PC-3 (cell line): ENCODE data around the gene THSD8. TPM values are rescaled to one million over a fixed set of nuclear protein-coding genes. Genes with fewer than 3 reads are reported as not detected.

Experiments used
- ATAC-seq: fragments of 200-7000 bp; cut with Tn5 transposase; 2 replicates; pipeline ENCODE4 v1.9.1; 2020; ENCODE audit warnings: mild to moderate bottlenecking, moderate library complexity
- BruUV-seq: library from RNA; stranded (reverse); fragments of 400-500 nt; replicated peaks from 2 replicates; lab custom pipeline; 2021; lab: Mats Ljungman, UMichigan
- CTCF ChIA-PET: fragments of 300-600 bp; sonication (Branson Sonifier 250); formaldehyde crosslinking; loops from one replicate; lab custom pipeline; 2022; ENCODE audit warnings: antibody characterized with exemption; lab: Charles Lee
- POLR2A ChIA-PET: fragments of 300-600 bp; sonication (Branson Sonifier 250); formaldehyde crosslinking; loops from one replicate; lab custom pipeline; 2022; ENCODE audit warnings: antibody characterized with exemption; ENCODE audit not compliant: unreplicated experiment; lab: Charles Lee
- DNase-seq: peaks from one replicate; pipeline ENCODE4 v3.0.0-alpha.2; 2015
- H2AFZ ChIP-seq: fragments of 300-600 bp; sonication (generic); 2 replicates; pipeline ENCODE4 v1.6.0; 2016; ENCODE audit warnings: antibody characterized with exemption, low read length
- H3F3A ChIP-seq: fragments of 300-600 bp; sonication (generic); one replicate; pipeline ENCODE4 v1.6.0; 2017; ENCODE audit warnings: antibody characterized with exemption, low read length, control low read depth, mild to moderate bottlenecking; ENCODE audit not compliant: unreplicated experiment
- H3K27ac ChIP-seq: fragments of 300-600 bp; sonication (generic); 2 replicates; pipeline ENCODE4 v1.5.1; 2016; ENCODE audit warnings: mild to moderate bottlenecking, low read length
- H3K27me3 ChIP-seq: fragments of 300-600 bp; sonication (generic); 2 replicates; pipeline ENCODE4 v1.6.1; 2016; ENCODE audit warnings: low read length, mixed read lengths
- H3K36me3 ChIP-seq: fragments of 300-600 bp; sonication (generic); 2 replicates; pipeline ENCODE4 v1.6.1; 2016; ENCODE audit warnings: low read depth, mixed run types, low read length, mixed read lengths
- H3K4me1 ChIP-seq: fragments of 300-600 bp; sonication (generic); 2 replicates; pipeline ENCODE4 v1.5.1; 2016; ENCODE audit warnings: low read length; ENCODE audit not compliant: insufficient read depth
- H3K4me2 ChIP-seq: fragments of 300-600 bp; sonication (generic); 2 replicates; pipeline ENCODE4 v1.6.0; 2016; ENCODE audit warnings: low read length
- H3K4me3 ChIP-seq: fragments of 300-600 bp; sonication (generic); 2 replicates; pipeline ENCODE4 v1.5.1; 2016; ENCODE audit warnings: mild to moderate bottlenecking, low read length, mixed read lengths
- H3K79me2 ChIP-seq: fragments of 300-600 bp; sonication (generic); 2 replicates; pipeline ENCODE4 v1.6.1; 2017; ENCODE audit warnings: low read length, mixed read lengths
- H3K9ac ChIP-seq: fragments of 300-600 bp; sonication (generic); 2 replicates; pipeline ENCODE4 v1.6.0; 2016; ENCODE audit warnings: mild to moderate bottlenecking, low read length
- H3K9me2 ChIP-seq: fragments of 300-600 bp; sonication (generic); replicated peaks from 2 replicates; pipeline ENCODE4 v1.6.1; 2016; ENCODE audit warnings: mixed run types, low read length, mixed read lengths
- H3K9me3 ChIP-seq: fragments of 300-600 bp; sonication (generic); 2 replicates; pipeline ENCODE4 v1.6.1; 2016; ENCODE audit warnings: low read length, mixed read lengths
- H4K20me1 ChIP-seq: fragments of 300-600 bp; sonication (generic); 2 replicates; pipeline ENCODE4 v1.6.1; 2016; ENCODE audit warnings: low read length, mixed read lengths
- EZH2 ChIP-seq: fragments of 300-600 bp; sonication (generic); IDR thresholded peaks from one replicate; pipeline ENCODE4 v1.6.1; 2017; ENCODE audit warnings: antibody characterized with exemption, mild to moderate bottlenecking, low read length; ENCODE audit not compliant: unreplicated experiment
- EZH2phosphoT487 ChIP-seq: fragments of 300-600 bp; sonication (generic); IDR thresholded peaks from 2 replicates; pipeline ENCODE4 v1.6.1; 2018; ENCODE audit warnings: mild to moderate bottlenecking, antibody characterized with exemption, low read length, borderline replicate concordance
- intact Hi-C: fragments of 100-400 bp; cut with micrococcal nuclease; formaldehyde crosslinking; loops from 2 replicates; pipeline ENCODE4 v1.9.0; 2023
- total RNA-seq: library from RNA; depleted of rRNA; stranded (reverse); fragments of >200 nt; gene quantifications from 2 replicates; pipeline ENCODE4 v1.2.3, GENCODE V29; 2014
- TF ChIP-seq, protein P1 (sequence below): fragments of 300-600 bp; sonication (generic); conservative IDR thresholded peaks from 2 replicates; pipeline ENCODE4 v1.5.1; 2017; ENCODE audit warnings: antibody characterized with exemption, low read depth, mild to moderate bottlenecking, low read length

The THSD8 gene
- total RNA-seq, 1 experiment from 2014 or later: not detected

DNA sequence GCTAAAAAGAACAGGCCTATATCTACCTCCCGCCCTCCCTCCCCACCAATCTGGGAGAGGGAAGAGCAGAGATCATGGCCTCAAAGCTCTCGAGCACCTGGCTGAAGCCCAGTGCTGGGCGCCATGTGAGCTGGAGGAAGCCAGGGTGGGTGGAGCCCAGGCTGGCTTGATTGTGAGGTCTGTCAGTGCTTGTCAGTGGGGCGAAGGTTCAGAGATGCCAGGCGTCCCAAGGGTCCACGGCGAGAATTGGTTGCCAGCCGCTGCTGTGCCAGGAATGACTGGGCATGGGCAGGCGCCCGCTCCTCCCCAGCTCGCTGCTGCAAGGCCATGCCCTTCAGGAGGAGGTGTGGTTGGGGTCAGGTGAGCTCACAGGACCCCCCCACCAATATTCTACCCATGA, 38.8 kb upstream of the THSD8 start:
- H4K20me1 ChIP-seq: no peaks in the 10 kb centered on the region
- H3K9ac ChIP-seq: no peak overlapping the region
- ATAC-seq (no peak), DNase-seq (no peak)
- no peak for TF ChIP-seq EZH2phosphoT487
- TF ChIP-seq, protein P1, sequence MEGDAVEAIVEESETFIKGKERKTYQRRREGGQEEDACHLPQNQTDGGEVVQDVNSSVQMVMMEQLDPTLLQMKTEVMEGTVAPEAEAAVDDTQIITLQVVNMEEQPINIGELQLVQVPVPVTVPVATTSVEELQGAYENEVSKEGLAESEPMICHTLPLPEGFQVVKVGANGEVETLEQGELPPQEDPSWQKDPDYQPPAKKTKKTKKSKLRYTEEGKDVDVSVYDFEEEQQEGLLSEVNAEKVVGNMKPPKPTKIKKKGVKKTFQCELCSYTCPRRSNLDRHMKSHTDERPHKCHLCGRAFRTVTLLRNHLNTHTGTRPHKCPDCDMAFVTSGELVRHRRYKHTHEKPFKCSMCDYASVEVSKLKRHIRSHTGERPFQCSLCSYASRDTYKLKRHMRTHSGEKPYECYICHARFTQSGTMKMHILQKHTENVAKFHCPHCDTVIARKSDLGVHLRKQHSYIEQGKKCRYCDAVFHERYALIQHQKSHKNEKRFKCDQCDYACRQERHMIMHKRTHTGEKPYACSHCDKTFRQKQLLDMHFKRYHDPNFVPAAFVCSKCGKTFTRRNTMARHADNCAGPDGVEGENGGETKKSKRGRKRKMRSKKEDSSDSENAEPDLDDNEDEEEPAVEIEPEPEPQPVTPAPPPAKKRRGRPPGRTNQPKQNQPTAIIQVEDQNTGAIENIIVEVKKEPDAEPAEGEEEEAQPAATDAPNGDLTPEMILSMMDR: no peak
- TF ChIP-seq EZH2: no peak
- ChIA-PET CTCF (interaction anchor here (0.6 kb wide), 1 partner anchor 118 kb away, joined by 5 read pairs; the partner anchor contains the start of gene DNASE2), POLR2A (interaction anchor here (0.6 kb wide), 1 partner anchor 26 kb away, joined by 3 read pairs; the partner anchor contains the start of gene GET3)
- no peaks in the 10 kb centered on the region for H3F3A ChIP-seq
- H3K36me3 ChIP-seq: peaks cover 13% of the 10 kb centered on the region
- no peak overlapping the region for H2AFZ ChIP-seq
- H3K27me3 ChIP-seq: no peaks in the 10 kb centered on the region
- H3K27ac ChIP-seq: no peak overlapping the region
- intact Hi-C loops: loop anchor here (5.0 kb wide), 1 partner anchor 84 kb away; no protein-coding TSS in a partner anchor
- BruUV-seq: TSS peak; percentile 13
- H3K4me3 ChIP-seq: no peak overlapping the region
- no peaks in the 10 kb centered on the region for H3K79me2 ChIP-seq
- no peaks in the 10 kb centered on the region for H3K4me1 ChIP-seq
- H3K4me2 ChIP-seq: no peak overlapping the region
- H3K9me3 ChIP-seq: no peaks in the 10 kb centered on the region
- H3K9me2 ChIP-seq: no peaks in the 10 kb centered on the region

DNA sequence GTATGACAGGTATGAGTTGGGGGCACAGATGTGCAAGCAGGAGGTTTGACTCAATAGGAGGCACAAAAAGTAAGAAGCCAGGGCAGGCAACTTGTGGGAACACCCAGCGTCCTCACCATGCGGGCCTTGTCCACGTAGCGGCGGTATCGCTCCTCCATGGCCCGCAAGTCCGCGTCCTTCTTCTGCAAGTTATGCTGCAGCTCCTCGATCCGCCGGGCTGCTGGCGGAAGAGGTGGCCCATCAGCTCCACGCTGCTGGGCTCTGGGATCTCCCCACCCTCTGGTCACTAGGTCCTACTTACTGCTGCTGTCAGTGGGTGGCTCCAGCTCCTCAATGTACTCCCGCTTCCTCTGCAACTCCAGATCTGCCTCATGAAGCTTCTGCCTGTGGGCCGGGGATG, 37.2 kb upstream of the THSD8 start:
- Histone ChIP-seq H3K4me3 (no peak overlapping the region), H3K4me1 (no peaks in the 10 kb centered on the region), H3K79me2 (no peaks in the 10 kb centered on the region), H4K20me1 (no peaks in the 10 kb centered on the region), H3K4me2 (no peak overlapping the region), H2AFZ (no peak overlapping the region), H3K27me3 (no peaks in the 10 kb centered on the region), H3K36me3 (peaks cover 13% of the 10 kb centered on the region), H3K9me2 (no peaks in the 10 kb centered on the region), H3K9me3 (no peaks in the 10 kb centered on the region), H3K27ac (no peak overlapping the region), H3F3A (no peaks in the 10 kb centered on the region), H3K9ac (no peak overlapping the region)
- DNase-seq: no peak
- intact Hi-C loops: loop anchor here (5.0 kb wide), 1 partner anchor 83 kb away; no protein-coding TSS in a partner anchor
- ChIA-PET POLR2A (no interaction called here), CTCF (interaction anchor here (0.6 to 0.7 kb wide), 2 partner anchors 9 to 27 kb away, joined by 3 to 8 read pairs; no protein-coding TSS in a partner anchor)
- TF ChIP-seq EZH2 (no peak), EZH2phosphoT487 (no peak)
- TF ChIP-seq, protein P1: no peak
- no TSS peak for BruUV-seq
- ATAC-seq: no peak

DNA sequence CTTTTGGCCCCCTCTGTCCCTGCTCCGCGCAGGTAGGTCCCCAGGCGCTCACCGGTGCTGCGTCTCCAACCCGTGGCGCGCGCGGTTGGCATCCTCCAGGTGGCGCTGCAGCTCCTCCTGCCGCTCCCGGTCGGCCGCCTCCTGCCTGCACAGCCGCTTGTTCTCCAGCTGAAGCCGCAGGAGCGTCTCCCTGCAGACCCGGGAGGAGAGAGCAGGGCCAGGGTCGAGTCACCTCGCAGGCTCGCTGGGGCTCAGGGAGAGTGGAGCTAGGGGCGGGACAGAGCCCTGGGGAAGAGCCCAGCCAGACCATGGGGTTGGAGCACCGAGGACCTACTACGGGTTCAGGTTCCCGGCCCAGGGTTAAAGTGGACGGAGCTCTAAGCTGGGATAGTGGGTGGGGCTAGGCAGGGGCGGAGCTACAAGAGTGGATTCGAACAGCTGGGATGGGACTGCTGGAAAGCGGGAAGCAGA, 35.8 kb upstream of the THSD8 start:
- Histone ChIP-seq H3K79me2 (no peaks in the 10 kb centered on the region), H3K4me2 (peak overlapping the region; percentile 92), H3K9me2 (no peaks in the 10 kb centered on the region), H3K9ac (no peak overlapping the region), H3K27ac (no peak overlapping the region), H2AFZ (peak overlapping the region; percentile 66; the same call in 1 of the 2 replicates), H3K36me3 (peaks cover 20% of the 10 kb centered on the region), H3K4me1 (no peaks in the 10 kb centered on the region), H3F3A (no peaks in the 10 kb centered on the region), H3K4me3 (peak overlapping the region; percentile 67), H3K9me3 (no peaks in the 10 kb centered on the region), H3K27me3 (no peaks in the 10 kb centered on the region), H4K20me1 (no peaks in the 10 kb centered on the region)
- ATAC-seq (peak; percentile 92), DNase-seq (peak; percentile 79)
- intact Hi-C loops: no loop called here
- BruUV-seq: no TSS peak
- CTCF ChIA-PET: interaction anchor here (0.5 to 1.2 kb wide), 7 partner anchors 9 to 85 kb away, joined by 3 to 12 read pairs (median 4); no protein-coding TSS in a partner anchor
- TF ChIP-seq, protein P1: peak; percentile 81
- no peak for TF ChIP-seq EZH2phosphoT487
- POLR2A ChIA-PET: interaction anchor here (0.6 to 1.1 kb wide), 2 partner anchors 27 to 34 kb away, joined by 3 to 4 read pairs; no protein-coding TSS in a partner anchor
